Measurements from ENCODE around the gene ATP8A2.

DNA sequence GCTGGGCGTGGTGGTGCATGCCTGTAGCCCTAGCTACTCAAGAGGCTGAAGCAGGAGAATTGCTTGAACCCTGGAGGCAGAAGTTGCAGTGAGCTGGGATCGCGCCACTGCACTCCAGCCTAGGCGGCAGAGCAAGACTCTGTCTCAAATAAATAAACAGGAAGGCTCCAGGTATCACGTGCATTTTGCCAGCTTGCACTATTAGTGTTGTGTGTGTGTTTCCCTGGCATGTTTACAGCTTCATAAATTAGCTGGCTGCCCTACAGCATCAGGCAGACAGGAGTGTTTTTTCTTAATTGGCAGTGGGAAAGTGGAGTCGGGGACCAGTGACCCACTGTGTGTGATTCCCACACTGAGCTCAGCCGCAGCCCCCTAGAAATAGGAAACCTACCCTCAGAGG is 647.5 kb downstream of the ATP8A2 start:
- no peak for TF ChIP-seq RAD21 (IDR thresholded peaks at IDR 0.05; ENCODE audit: low read length)
- no peak for TF ChIP-seq POLR2A (IDR thresholded peaks at IDR 0.05; ENCODE audit: low read depth, low read length)
- TF ChIP-seq, protein P1, sequence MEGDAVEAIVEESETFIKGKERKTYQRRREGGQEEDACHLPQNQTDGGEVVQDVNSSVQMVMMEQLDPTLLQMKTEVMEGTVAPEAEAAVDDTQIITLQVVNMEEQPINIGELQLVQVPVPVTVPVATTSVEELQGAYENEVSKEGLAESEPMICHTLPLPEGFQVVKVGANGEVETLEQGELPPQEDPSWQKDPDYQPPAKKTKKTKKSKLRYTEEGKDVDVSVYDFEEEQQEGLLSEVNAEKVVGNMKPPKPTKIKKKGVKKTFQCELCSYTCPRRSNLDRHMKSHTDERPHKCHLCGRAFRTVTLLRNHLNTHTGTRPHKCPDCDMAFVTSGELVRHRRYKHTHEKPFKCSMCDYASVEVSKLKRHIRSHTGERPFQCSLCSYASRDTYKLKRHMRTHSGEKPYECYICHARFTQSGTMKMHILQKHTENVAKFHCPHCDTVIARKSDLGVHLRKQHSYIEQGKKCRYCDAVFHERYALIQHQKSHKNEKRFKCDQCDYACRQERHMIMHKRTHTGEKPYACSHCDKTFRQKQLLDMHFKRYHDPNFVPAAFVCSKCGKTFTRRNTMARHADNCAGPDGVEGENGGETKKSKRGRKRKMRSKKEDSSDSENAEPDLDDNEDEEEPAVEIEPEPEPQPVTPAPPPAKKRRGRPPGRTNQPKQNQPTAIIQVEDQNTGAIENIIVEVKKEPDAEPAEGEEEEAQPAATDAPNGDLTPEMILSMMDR (conservative IDR thresholded peaks at IDR 0.05; ENCODE audit: low read depth, low read length): no peak
- TF ChIP-seq RCOR1 (IDR thresholded peaks at IDR 0.05; ENCODE audit: insufficient replicate concordance, low read length): no peak
- TF ChIP-seq CHD1 (IDR thresholded peaks at IDR 0.05; ENCODE audit: low read depth, low read length): no peak
- TF ChIP-seq BHLHE40 (IDR thresholded peaks at IDR 0.05; ENCODE audit: low read depth, low read length): no peak
- TF ChIP-seq RFX5 (IDR thresholded peaks at IDR 0.05; ENCODE audit: low read depth, low read length): no peak
- TF ChIP-seq SMC3 (IDR thresholded peaks at IDR 0.05; ENCODE audit: low read depth, low read length): no peak
